GM19395 (cell line): Measurements from ENCODE around the gene ISX.

Experiments used
- ATAC-seq: cut with Tn5 transposase; IDR thresholded peaks from one replicate; pipeline ENCODE4 v1.9.1; 2021; ENCODE audit warnings: mild to moderate bottlenecking, moderate library complexity; ENCODE audit not compliant: unreplicated experiment

ISX gene

DNA sequence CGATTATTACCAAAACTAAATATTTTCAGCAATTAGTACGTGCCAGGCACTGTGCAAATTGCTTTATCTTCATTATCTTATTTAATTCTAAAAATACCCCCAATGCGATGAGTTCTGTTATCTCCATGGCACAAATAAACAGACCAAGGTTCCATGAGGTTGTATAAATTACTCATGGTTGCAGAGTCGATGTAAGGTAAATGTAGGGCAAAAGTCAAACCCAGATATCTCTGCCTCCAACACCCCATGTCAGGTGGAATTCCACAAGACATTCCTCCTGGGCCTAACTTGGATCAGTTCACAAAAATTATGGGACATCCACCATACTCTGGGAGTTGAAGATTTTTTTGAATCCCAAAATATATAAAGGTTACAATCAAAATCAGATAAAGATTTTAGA lies 43.7 kb downstream of the ISX start:
- no peak for ATAC-seq

DNA sequence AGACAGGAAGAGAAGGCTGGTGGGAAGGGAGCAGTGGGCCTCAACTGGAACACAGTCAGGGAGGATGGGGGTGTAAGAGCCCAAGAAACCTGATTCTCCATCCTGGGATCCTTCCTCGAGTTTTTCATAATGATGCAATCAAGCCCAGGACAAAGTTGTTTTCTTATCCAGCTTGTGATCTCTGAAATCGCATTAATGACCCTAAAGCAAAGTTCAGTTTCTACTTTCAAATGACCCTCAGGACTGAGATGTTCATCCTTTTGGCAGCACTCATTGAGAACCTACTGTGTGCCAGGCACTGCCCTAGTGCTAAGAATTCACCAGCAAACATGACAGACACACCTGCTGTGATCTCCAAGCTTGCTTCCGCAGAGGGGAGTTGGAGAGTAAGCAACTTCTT lies 45.3 kb downstream of the ISX start:
- no peak for ATAC-seq

GRCh38 chr22:35113341-35113740 lies 47.4 kb downstream of the ISX start:
- ATAC-seq, result no peak

GRCh38 chr22:35114131-35114980 lies 48.4 kb downstream of the ISX start:
- no peak for ATAC-seq

GRCh38 chr22:35115515-35115914 lies 49.6 kb downstream of the ISX start:
- ATAC-seq, result no peak

DNA sequence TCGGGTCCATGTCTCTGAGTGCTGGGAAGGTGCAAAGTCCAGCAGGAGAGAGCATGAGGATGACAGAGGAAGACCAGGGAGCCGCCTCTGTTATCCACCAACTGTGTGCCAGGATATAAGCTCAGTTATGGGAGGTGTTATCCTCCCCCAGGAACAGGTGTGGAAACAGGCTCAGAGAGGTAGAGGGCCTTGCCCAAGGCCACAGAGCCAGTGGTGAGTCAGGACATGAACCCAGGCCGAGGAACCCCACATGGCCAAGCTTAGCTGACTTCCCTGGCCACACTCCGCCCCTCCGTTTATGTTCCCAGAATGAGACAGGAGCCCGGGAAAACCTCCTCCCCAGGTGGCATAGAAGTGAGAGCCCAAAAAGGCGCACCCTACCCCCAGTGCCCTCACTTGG lies 50.3 kb downstream of the ISX start:
- no peak for ATAC-seq

- no peak for ATAC-seq
Observed at GRCh38 chr22:35116817-35117216, 50.9 kb downstream of the ISX start.

DNA sequence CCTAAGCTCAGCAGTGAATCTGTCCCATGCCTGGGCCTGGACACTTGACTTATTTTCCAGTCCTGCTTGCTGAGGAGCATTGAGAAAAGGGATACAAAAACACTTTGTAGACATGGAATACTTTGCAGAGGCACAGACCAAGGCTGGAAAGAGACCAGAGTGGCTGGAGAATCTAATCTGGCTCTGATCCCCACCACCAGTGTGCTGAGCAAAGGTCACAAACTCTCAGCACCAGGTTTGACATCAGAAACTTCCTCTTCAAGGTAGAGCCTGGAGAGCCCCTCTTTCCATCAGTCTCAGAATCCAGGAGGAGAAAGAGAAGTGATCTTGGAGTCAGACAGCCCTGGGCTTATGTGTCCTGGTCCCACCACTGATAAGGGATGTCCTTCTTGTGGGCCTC lies 53.5 kb downstream of the ISX start:
- no peak for ATAC-seq

- ATAC-seq, result no peak
Observed at GRCh38 chr22:35124691-35125219, 58.8 kb downstream of the ISX start.

- ATAC-seq, result peak; percentile 56
Observed at GRCh38 chr22:35126993-35127392, 61.0 kb downstream of the ISX start.

DNA sequence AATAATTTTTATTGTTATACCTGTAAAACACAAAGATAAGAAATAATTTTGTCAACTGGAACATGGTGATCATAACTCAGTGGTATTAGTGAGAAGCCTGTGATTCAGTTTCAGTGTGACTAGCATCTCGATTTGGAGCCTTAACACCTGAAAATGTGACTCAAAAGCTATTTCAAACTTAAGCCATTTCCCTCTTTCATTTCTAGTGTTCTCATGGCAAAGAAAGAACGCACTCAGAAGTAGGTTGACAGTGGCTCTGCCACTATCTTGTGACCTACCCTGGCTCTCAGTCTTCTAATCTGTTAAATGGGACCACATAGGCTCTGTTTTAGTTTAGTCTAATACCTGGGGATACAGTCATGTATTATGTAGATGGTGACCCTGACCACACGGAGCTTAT lies 62.7 kb downstream of the ISX start:
- no peak for ATAC-seq

DNA sequence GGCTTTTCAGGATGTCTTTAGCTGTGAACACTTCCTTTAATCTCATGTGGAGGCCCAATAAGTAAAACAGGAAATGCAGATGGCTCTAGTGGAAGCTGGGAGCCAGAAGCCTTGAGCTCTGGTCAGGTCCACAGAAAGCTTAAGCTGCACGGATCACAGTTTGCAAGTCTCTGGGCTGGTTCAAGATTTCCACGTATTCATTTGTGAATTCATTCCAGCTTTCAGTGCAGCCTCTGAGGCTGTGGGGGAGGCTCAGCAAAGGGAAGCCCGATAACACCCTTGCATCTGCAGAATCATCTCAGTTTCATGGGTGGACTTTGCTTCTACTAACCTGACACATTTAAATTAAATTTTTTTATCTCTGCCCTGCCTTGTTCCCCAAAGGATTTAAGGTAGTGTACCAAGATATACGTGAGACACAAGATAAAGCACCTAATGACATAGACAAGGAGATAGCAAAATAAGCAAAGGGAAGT lies 65.6 kb downstream of the ISX start:
- no peak for ATAC-seq

GRCh38 chr22:35132568-35132967 lies 66.6 kb downstream of the ISX start:
- no peak for ATAC-seq

DNA sequence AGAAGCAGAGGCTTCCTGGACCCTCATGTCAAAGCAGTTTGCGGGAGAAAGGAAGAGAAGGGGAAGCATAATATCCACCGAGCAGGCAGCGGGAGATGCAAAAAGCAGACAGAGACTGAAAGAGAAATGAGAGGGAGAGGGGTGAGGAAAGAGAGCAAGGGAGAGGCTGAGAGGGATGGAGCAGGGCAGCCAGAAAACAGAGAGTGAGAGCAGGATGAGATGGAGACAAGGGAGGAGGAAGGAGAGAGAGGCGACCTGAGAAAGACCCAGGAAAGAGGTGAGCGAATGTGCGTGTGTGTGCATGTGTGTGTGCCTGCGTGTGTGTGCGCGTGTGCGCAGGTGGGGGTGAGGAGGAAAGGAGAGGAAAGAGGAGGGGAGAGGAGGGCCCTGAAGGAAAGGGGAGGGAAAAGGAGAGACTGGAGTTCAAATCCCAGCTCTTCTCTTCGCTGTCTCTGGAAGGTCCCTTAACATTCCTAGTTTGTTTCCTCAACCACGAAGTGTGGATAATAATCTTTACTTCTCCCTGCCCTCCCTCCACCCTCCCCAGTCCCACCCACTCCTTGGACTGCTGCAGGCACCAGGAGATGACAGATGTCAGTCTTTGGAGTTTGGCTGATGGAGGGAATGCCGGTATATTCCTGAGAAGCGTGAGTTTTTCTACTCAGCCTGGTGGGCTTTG lies 67.9 kb downstream of the ISX start:
- no peak for ATAC-seq

DNA sequence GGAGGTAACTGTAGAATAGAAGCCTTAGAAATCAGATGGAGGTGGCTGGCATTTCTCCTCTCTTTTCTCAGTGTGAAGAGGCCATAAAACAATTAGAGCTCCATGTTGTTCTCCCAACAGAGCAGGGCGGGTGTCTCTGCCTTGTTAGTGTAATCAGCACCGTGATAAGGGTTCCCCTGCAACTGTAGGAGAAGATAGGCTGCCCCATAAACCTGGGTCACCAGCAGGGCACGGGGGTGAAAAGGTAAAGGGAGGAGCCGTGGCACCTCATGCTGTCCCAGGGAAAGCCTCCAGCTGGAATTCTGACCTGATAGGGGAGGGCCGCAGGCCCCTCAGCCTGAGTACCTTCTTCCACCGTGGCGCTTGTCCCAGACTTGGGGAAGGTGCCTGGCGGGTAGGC lies 68.7 kb downstream of the ISX start:
- no peak for ATAC-seq

DNA sequence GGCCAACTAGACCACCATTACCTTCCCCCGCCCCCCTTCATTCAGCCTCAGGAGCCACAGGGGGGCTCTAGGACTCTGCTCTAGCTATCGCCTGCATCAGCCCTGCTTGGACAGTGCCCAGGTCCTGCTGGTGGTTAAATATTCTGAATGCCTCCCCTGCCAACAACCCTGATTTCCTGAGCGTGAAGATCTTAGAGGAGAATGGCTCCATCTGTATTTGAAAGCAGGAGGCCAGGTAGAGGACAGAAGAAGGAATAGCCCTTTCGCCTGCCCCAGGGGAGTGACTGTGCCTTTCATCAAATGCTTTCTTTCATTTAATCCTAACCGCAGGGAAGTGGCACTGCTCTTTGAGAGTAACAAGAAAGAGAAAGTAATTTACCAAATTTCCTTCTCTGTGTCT lies 69.2 kb downstream of the ISX start:
- no peak for ATAC-seq
